HCT116 (cell line): Measurements from ENCODE around the gene COL28A1. TPM values are rescaled to one million over a fixed set of nuclear protein-coding genes. Genes with fewer than 3 reads are reported as not detected.

Experiments used
- ATAC-seq: fragments of 200-7000 bp; cut with Tn5 transposase; 2 replicates; pipeline ENCODE4 v1.9.1; 2020; ENCODE audit warnings: mild to moderate bottlenecking, moderate library complexity
- BruUV-seq: library from RNA; stranded (reverse); fragments of 400-500 nt; replicated peaks from 2 replicates; lab custom pipeline; 2021; lab: Mats Ljungman, UMichigan
- CTCF ChIA-PET: fragments of 300-600 bp; sonication (Branson Sonifier 250); formaldehyde crosslinking; loops from one replicate; lab custom pipeline; 2021; ENCODE audit warnings: antibody characterized with exemption; lab: Charles Lee
- POLR2A ChIA-PET: fragments of 300-600, 350-600 bp; sonication (Branson Sonifier 250); formaldehyde crosslinking; loops from one replicate; lab custom pipeline; 2021; ENCODE audit warnings: antibody characterized with exemption; lab: Charles Lee
- RAD21 ChIA-PET, 2 experiments: fragments of 300-600 bp; sonication (Branson Sonifier 250); formaldehyde crosslinking; loops; one replicate each; lab custom pipeline; 2023; ENCODE audit warnings: low total read pairs in 2 of 2; ENCODE audit not compliant: uncharacterized antibody in 2 of 2, unreplicated experiment in 2 of 2, low non-redundant PET in 1 of 2; lab: Charles Lee
- DNase-seq: peaks from one replicate; pipeline ENCODE4 v3.0.0-alpha.2; 2010; ENCODE audit warnings: low read depth, low spot score
- H2AFZ ChIP-seq: fragments of 200-600 bp; shearing (Covaris generic), sonication (generic); 2 replicates; pipeline ENCODE4 v1.6.1; 2017; ENCODE audit warnings: low read depth, mixed run types, mixed read lengths, antibody characterized with exemption, low read length; ENCODE audit not compliant: poor library complexity, severe bottlenecking
- H3K27ac ChIP-seq: 2 replicates; pipeline ENCODE4 v1.5.1; 2012; ENCODE audit warnings: low read depth, low read length
- H3K27me3 ChIP-seq: fragments of 200-600 bp; sonication (generic); 2 replicates; pipeline ENCODE4 v1.6.1; 2016; ENCODE audit warnings: mixed run types, low read length, mixed read lengths; ENCODE audit not compliant: insufficient read depth
- H3K36me3 ChIP-seq, 2 experiments: fragments of 200-500 bp in 1 of 2; fragments of 200-600 bp in 1 of 2; sonication (Bioruptor generic) in 1 of 2; sonication (generic) in 1 of 2; 2 replicates each; pipeline versions ENCODE4 v1.5.1 to v1.6.1; 2014 to 2016; ENCODE audit warnings: low read length in 2 of 2, inconsistent platforms in 1 of 2, mixed read lengths in 1 of 2, mixed run types in 1 of 2; ENCODE audit not compliant: insufficient read depth in 2 of 2, control insufficient read depth in 1 of 2
- H3K4me1 ChIP-seq, 2 experiments: fragments of 200-600 bp in 1 of 2; sonication (generic) in 1 of 2; 2 replicates each; pipeline versions ENCODE4 v1.5.1 to v1.6.1; 2012 to 2017; ENCODE audit warnings: low read length in 2 of 2, inconsistent platforms in 1 of 2, mild to moderate bottlenecking in 1 of 2, mixed read lengths in 1 of 2, mixed run types in 1 of 2, moderate library complexity in 1 of 2; ENCODE audit not compliant: insufficient read depth in 2 of 2, control insufficient read depth in 1 of 2
- H3K4me2 ChIP-seq: fragments of 200-600 bp; sonication (generic); 2 replicates; pipeline ENCODE4 v1.6.1; 2017; ENCODE audit warnings: mixed run types, low read length, mixed read lengths
- H3K4me3 ChIP-seq, 2 experiments: fragments of 200-600 bp in 1 of 2; sonication (generic) in 1 of 2; replicated peaks in 1 of 2; 2 replicates each; pipeline ENCODE4 v1.5.1; 2011 to 2016; ENCODE audit warnings: low read length in 2 of 2, control low read depth in 1 of 2, low read depth in 1 of 2, mild to moderate bottlenecking in 1 of 2, mixed read lengths in 1 of 2, mixed run types in 1 of 2
- H3K79me2 ChIP-seq: fragments of 200-600 bp; sonication (generic); 2 replicates; pipeline ENCODE4 v1.6.1; 2017; ENCODE audit warnings: mild to moderate bottlenecking, mixed run types, low read length, moderate library complexity, mixed read lengths; ENCODE audit not compliant: insufficient read depth
- H3K9ac ChIP-seq: fragments of 200-600 bp; sonication (generic); 2 replicates; pipeline ENCODE4 v1.6.1; 2016; ENCODE audit warnings: low read length, mixed read lengths
- H3K9me2 ChIP-seq: fragments of 200-600 bp; sonication (generic), shearing (Covaris generic); 2 replicates; pipeline ENCODE4 v1.6.1; 2017; ENCODE audit warnings: mixed run types, mild to moderate bottlenecking, moderate library complexity; ENCODE audit not compliant: insufficient read depth
- H3K9me3 ChIP-seq, 2 experiments: fragments of 200-500 bp in 1 of 2; fragments of 200-600 bp in 1 of 2; sonication (Bioruptor generic) in 1 of 2; sonication (generic) in 1 of 2; 2 replicates each; pipeline ENCODE4 v1.6.1; 2014 to 2017; ENCODE audit warnings: low read length in 2 of 2, mixed read lengths in 2 of 2, inconsistent platforms in 1 of 2, low read depth in 1 of 2, mild to moderate bottlenecking in 1 of 2, mixed run types in 1 of 2, moderate library complexity in 1 of 2; ENCODE audit not compliant: control insufficient read depth in 1 of 2, insufficient read depth in 1 of 2
- H4K20me1 ChIP-seq: fragments of 200-600 bp; sonication (generic), shearing (Covaris generic); 2 replicates; pipeline ENCODE4 v1.6.1; 2017; ENCODE audit warnings: mixed run types, mild to moderate bottlenecking, moderate library complexity; ENCODE audit not compliant: insufficient read depth
- CBX3 ChIP-seq: IDR thresholded peaks from 2 replicates; pipeline ENCODE4 v1.6.1; 2012; ENCODE audit warnings: low read depth
- CEBPB ChIP-seq: IDR thresholded peaks from 2 replicates; pipeline ENCODE4 v1.6.1; 2012; ENCODE audit warnings: low read depth
- EGR1 ChIP-seq: IDR thresholded peaks from 2 replicates; pipeline ENCODE4 v1.6.1; 2012; ENCODE audit warnings: low read depth
- EZH2phosphoT487 ChIP-seq: fragments of 200-600 bp; IDR thresholded peaks from 2 replicates; pipeline ENCODE4 v1.6.1; 2018; ENCODE audit warnings: antibody characterized with exemption, borderline replicate concordance
- JUND ChIP-seq: IDR thresholded peaks from 2 replicates; pipeline ENCODE4 v1.6.1; 2012
- POLR2AphosphoS5 ChIP-seq: IDR thresholded peaks from 2 replicates; pipeline ENCODE4 v1.6.1; 2011; ENCODE audit warnings: mild to moderate bottlenecking, low read depth, low read length, moderate library complexity
- RAD21 ChIP-seq: IDR thresholded peaks from 2 replicates; pipeline ENCODE4 v1.6.1; 2012; ENCODE audit warnings: low read depth, mild to moderate bottlenecking
- SIN3A ChIP-seq: IDR thresholded peaks from 2 replicates; pipeline ENCODE4 v1.6.1; 2012; ENCODE audit warnings: low read depth
- SP1 ChIP-seq: IDR thresholded peaks from 2 replicates; pipeline ENCODE4 v1.6.1; 2012; ENCODE audit warnings: low read depth
- intact Hi-C: fragments of 100-400 bp; cut with micrococcal nuclease; formaldehyde crosslinking; loops from 2 replicates; pipeline ENCODE4 v1.10.0; 2022
- total RNA-seq: library from RNA; stranded (reverse); gene quantifications from one replicate; pipeline ENCODE4 v1.2.1, GENCODE V29; 2021; ENCODE audit not compliant: unreplicated experiment
- TF ChIP-seq, protein P1 (sequence below): IDR thresholded peaks from 2 replicates; pipeline ENCODE4 v1.6.1; 2011; ENCODE audit warnings: mild to moderate bottlenecking, low read length, moderate library complexity; ENCODE audit not compliant: insufficient replicate concordance; ENCODE audit errors: extremely low read depth
- TF ChIP-seq, protein P2 (sequence below): IDR thresholded peaks from 2 replicates; pipeline ENCODE4 v1.6.1; 2012; ENCODE audit warnings: low read depth

The COL28A1 gene
- total RNA-seq, 1 experiment from 2014 or later, result 0.12 TPM

DNA sequence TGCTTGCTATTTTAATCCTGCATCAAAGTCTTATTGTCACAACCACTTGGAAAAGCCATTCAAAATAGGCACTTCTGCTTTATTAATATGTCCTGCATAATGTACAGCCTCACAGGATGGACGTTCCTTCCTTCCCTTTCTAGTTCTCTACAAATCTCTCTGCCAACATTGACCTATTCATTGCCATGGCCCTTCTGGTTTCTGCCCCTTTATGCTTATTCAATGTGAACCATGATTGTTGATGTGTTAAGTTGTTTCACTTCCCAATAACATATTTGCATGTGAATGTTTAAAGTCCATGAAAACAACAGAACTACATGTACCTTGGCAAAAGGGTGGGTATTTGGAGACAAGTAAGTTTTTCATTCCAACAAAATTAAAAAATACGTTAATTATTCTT lies 45.7 kb downstream of the COL28A1 start:
- Histone ChIP-seq H3K4me3 (no peak overlapping the region), H3K4me1 (peaks cover 7 to 26% of the 10 kb centered on the region in 2 experiments), H2AFZ (no peak overlapping the region), H3K27me3 (no peaks in the 10 kb centered on the region), H3K36me3 (no peaks in the 10 kb centered on the region), H3K27ac (no peak overlapping the region), H4K20me1 (no peaks in the 10 kb centered on the region), H3K4me2 (no peak overlapping the region), H3K9me2 (no peaks in the 10 kb centered on the region), H3K9me3 (no peaks in the 10 kb centered on the region), H3K79me2 (no peaks in the 10 kb centered on the region), H3K9ac (no peak overlapping the region)
- DNase-seq (no peak), ATAC-seq (no peak)
- CTCF ChIA-PET, result no interaction called here
- intact Hi-C loops, result no loop called here
- no TSS peak for BruUV-seq
- RAD21 ChIA-PET, result no interaction called here
- TF ChIP-seq EZH2phosphoT487, result no peak
- no peak for TF ChIP-seq RAD21
- TF ChIP-seq POLR2AphosphoS5, result no peak
- TF ChIP-seq CBX3, result no peak
- TF ChIP-seq CEBPB, result no peak
- TF ChIP-seq SIN3A, result no peak
- TF ChIP-seq, protein P1, sequence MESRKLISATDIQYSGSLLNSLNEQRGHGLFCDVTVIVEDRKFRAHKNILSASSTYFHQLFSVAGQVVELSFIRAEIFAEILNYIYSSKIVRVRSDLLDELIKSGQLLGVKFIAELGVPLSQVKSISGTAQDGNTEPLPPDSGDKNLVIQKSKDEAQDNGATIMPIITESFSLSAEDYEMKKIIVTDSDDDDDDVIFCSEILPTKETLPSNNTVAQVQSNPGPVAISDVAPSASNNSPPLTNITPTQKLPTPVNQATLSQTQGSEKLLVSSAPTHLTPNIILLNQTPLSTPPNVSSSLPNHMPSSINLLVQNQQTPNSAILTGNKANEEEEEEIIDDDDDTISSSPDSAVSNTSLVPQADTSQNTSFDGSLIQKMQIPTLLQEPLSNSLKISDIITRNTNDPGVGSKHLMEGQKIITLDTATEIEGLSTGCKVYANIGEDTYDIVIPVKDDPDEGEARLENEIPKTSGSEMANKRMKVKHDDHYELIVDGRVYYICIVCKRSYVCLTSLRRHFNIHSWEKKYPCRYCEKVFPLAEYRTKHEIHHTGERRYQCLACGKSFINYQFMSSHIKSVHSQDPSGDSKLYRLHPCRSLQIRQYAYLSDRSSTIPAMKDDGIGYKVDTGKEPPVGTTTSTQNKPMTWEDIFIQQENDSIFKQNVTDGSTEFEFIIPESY, result no peak
- no peak for TF ChIP-seq SP1
- TF ChIP-seq, protein P2, sequence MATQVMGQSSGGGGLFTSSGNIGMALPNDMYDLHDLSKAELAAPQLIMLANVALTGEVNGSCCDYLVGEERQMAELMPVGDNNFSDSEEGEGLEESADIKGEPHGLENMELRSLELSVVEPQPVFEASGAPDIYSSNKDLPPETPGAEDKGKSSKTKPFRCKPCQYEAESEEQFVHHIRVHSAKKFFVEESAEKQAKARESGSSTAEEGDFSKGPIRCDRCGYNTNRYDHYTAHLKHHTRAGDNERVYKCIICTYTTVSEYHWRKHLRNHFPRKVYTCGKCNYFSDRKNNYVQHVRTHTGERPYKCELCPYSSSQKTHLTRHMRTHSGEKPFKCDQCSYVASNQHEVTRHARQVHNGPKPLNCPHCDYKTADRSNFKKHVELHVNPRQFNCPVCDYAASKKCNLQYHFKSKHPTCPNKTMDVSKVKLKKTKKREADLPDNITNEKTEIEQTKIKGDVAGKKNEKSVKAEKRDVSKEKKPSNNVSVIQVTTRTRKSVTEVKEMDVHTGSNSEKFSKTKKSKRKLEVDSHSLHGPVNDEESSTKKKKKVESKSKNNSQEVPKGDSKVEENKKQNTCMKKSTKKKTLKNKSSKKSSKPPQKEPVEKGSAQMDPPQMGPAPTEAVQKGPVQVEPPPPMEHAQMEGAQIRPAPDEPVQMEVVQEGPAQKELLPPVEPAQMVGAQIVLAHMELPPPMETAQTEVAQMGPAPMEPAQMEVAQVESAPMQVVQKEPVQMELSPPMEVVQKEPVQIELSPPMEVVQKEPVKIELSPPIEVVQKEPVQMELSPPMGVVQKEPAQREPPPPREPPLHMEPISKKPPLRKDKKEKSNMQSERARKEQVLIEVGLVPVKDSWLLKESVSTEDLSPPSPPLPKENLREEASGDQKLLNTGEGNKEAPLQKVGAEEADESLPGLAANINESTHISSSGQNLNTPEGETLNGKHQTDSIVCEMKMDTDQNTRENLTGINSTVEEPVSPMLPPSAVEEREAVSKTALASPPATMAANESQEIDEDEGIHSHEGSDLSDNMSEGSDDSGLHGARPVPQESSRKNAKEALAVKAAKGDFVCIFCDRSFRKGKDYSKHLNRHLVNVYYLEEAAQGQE, result no peak
- no peak for TF ChIP-seq EGR1
- TF ChIP-seq JUND, result no peak
- POLR2A ChIA-PET, result no interaction called here
